Stimulated activated effector memory CD8-positive, alpha-beta T cell treated with anti-CD3 and anti-CD28 coated beads, Interleukin-12 subunit alpha, Interleukin-12 subunit beta, amount 100 ng/mL, for 72 hours (primary cell): ENCODE measurements around the gene TMPRSS11A.

Source experiments
- ATAC-seq: fragments of 150-1000 bp; cut with Tn5 transposase; 2 replicates; pipeline ENCODE4 v1.10.0; 2021
- DNase-seq, 2 donors: peaks; one replicate each; pipeline ENCODE4 v3.0.0; 2021 to 2022; ENCODE audit warnings: low spot score in 2 of 2
- H3K27ac Mint-ChIP-seq: one replicate; pipeline ENCODE4 v1.8.0; 2022; ENCODE audit warnings: mild to moderate bottlenecking, mixed read lengths
- H3K36me3 Mint-ChIP-seq: one replicate; pipeline ENCODE4 v1.8.0; 2022; ENCODE audit warnings: mild to moderate bottlenecking, mixed read lengths
- H3K4me1 Mint-ChIP-seq: one replicate; pipeline ENCODE4 v1.8.0; 2022; ENCODE audit warnings: mixed read lengths
- H3K4me3 Mint-ChIP-seq: one replicate; pipeline ENCODE4 v1.8.0; 2022; ENCODE audit warnings: mild to moderate bottlenecking, mixed read lengths
- H3K9me3 Mint-ChIP-seq: one replicate; pipeline ENCODE4 v1.8.0; 2022; ENCODE audit warnings: mixed read lengths

TMPRSS11A gene

DNA sequence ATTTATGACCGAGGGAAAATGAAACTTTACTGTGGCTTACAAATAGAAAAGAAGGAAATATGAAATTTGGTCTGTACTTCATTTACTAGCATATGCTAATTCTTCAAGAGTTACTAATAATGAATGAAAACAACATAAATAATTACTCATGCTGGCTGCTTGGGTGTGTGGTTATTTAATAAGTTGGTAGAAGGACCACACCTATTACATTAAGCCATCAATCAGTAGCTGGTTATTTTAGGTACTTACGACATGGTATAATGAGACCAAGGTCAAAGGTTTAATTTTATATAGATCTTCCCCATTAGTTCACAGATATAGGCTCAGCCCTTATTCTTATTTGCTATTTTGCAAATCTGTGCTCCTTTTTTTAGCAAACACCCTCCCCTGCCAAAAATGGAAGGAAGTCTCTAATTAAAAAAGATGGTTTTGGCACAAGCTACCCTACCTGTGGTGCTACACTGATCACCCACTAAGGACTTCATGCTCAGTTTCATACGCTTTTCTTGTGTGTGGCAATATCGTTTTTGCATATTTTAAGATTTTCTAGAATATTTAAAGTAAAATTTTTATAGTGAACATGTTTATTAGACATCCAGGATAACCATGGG is 93.6 kb downstream of the TMPRSS11A start:
- no peak for DNase-seq
- H3K9me3 Mint-ChIP-seq: peaks cover 15% of the 10 kb centered on the region

DNA sequence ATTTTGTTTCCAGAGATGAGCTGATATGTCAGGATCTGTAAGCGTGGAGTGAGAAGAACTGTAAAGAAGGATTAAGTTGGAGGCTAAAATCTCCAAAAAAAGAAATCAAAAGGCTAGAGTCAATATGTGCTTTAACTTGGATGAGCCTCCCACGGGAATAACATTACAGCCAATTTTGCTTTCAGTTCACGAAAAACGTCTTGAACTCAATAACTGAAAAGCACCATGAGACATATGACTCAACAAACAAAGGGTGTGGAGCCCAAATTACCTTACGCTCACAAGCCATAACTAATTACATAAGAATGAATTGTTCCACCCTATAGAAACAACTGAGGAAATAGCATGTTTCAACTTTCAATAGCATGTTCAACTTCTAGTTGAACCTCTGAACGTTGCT is 101.8 kb downstream of the TMPRSS11A start:
- Mint-ChIP-seq H3K27ac (no peak overlapping the region), H3K4me1 (no peaks in the 10 kb centered on the region), H3K4me3 (no peak overlapping the region), H3K36me3 (no peaks in the 10 kb centered on the region), H3K9me3 (peaks cover 6% of the 10 kb centered on the region)
- DNase-seq (no peak), ATAC-seq (no peak)

More for the DNA sequence above, 93.6 kb downstream of the TMPRSS11A start:
- Mint-ChIP-seq H3K4me3 (no peak overlapping the region), H3K27ac (no peak overlapping the region), H3K36me3 (no peaks in the 10 kb centered on the region), H3K4me1 (no peaks in the 10 kb centered on the region)
- ATAC-seq: no peak
